ENCODE results near the gene NPM1. TPM values are rescaled to one million over a fixed set of nuclear protein-coding genes. Genes with fewer than 3 reads are reported as not detected.

NPM1 gene
- total and polyA plus RNA-seq, 2 of the 13 experiments (the other 11 are each of a cell fraction or from before 2014, with no cell fraction given), result 2,047 to 3,353 TPM

DNA sequence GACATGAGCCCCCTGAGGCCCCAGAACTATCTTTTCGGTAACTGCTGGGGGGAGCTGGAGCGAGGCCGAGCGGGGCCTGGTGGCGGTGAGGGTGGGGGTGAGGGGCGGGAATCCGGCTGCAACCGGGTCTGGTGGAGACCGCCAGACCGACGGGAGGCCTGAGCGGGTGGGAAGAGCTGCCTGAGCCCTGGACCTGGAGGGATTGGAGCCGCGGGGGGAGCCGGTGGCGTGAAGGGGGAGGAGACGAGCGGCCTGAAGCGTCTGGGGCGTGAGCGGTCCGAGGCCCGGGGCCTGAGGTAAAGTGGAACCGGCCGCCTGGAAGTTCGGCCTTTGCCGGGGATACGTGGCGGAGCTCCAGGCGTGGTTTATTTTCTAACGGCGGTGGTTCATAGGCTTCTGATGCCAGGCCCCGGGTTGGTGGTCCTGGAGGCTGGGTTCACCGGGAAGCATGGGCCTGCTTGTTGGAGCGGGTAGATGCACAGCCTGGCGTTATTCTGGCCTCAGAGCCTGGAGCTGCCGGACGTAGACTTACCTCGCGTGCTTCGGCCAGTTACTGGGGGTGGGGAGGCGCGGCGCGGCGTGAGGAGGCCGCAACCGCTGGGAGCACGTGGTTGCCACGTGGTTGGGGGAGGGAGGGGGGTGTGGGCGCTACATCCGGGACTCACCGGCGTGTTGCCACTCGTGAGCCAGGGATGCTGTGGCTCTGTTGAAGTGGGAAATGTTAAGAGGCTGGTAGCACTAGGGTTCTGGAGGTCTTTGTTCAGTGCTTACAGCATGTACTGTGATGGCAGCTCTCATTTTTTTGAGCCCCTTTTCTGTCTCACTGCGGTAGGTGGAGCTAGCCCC is 544 bp downstream of the NPM1 start (continued):
- TF ChIP-seq PRPF4 (IDR thresholded peaks at IDR 0.05; ENCODE audit: low read depth, low read length, poor library complexity, severe bottlenecking) (no peak), ZNF446 (CRISPR knock-in tag; IDR thresholded peaks at IDR 0.05) (0 out of 2 replicates have a peak, but pooled peaks have one; percentile 40), ZBTB44 (CRISPR knock-in tag; IDR thresholded peaks at IDR 0.05) (peak; percentile 71; the same call in 1 of the 2 replicates), GABPA (IDR thresholded peaks at IDR 0.05; ENCODE audit: low read depth, low read length) (0 out of 2 replicates have a peak, but pooled peaks have one; percentile 18), GABPA (CRISPR knock-in tag; IDR thresholded peaks at IDR 0.05; ENCODE audit: low read depth) (peak; percentile 72), CCAR2 (optimal IDR thresholded peaks at IDR 0.05; ENCODE audit: low read depth, low read length) (no peak), ZNF776 (CRISPR knock-in tag; IDR thresholded peaks at IDR 0.05) (peak; percentile 47; the same call in 1 of the 2 replicates), CCDC6 (CRISPR knock-in tag; IDR thresholded peaks at IDR 0.05) (no peak; the same call in 1 of the 2 replicates), REXO4 (CRISPR knock-in tag; IDR thresholded peaks at IDR 0.05; ENCODE audit: borderline replicate concordance) (peak; percentile 88), ELK4 (CRISPR knock-in tag; IDR thresholded peaks at IDR 0.05; ENCODE audit: borderline replicate concordance) (no peak), TEAD3 (CRISPR knock-in tag; optimal IDR thresholded peaks at IDR 0.05; ENCODE audit: borderline replicate concordance) (peak; percentile 30), ZSCAN20 (CRISPR knock-in tag; IDR thresholded peaks at IDR 0.05; ENCODE audit: borderline replicate concordance) (0 out of 2 replicates have a peak, but pooled peaks have one; percentile 14), REPIN1 (CRISPR knock-in tag; IDR thresholded peaks at IDR 0.05; ENCODE audit: borderline replicate concordance, low read depth) (peak; percentile 48; the same call in 1 of the 2 replicates), NFYC (CRISPR knock-in tag; IDR thresholded peaks at IDR 0.05) (0 out of 2 replicates have a peak, but pooled peaks have one; percentile 19), MED8 (CRISPR knock-in tag; IDR thresholded peaks at IDR 0.05; ENCODE audit: insufficient replicate concordance) (no peak), NAIF1 (CRISPR knock-in tag; IDR thresholded peaks at IDR 0.05; ENCODE audit: borderline replicate concordance) (no peak; the same call in 1 of the 2 replicates), ISL2 (CRISPR knock-in tag; IDR thresholded peaks at IDR 0.05) (peak; percentile 38; the same call in 1 of the 2 replicates)
- TF ChIP-seq, protein P1, sequence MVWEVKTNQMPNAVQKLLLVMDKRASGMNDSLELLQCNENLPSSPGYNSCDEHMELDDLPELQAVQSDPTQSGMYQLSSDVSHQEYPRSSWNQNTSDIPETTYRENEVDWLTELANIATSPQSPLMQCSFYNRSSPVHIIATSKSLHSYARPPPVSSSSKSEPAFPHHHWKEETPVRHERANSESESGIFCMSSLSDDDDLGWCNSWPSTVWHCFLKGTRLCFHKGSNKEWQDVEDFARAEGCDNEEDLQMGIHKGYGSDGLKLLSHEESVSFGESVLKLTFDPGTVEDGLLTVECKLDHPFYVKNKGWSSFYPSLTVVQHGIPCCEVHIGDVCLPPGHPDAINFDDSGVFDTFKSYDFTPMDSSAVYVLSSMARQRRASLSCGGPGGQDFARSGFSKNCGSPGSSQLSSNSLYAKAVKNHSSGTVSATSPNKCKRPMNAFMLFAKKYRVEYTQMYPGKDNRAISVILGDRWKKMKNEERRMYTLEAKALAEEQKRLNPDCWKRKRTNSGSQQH (CRISPR knock-in tag; IDR thresholded peaks at IDR 0.05; ENCODE audit: low read depth), result peak; percentile 92
- TF ChIP-seq, protein P2, sequence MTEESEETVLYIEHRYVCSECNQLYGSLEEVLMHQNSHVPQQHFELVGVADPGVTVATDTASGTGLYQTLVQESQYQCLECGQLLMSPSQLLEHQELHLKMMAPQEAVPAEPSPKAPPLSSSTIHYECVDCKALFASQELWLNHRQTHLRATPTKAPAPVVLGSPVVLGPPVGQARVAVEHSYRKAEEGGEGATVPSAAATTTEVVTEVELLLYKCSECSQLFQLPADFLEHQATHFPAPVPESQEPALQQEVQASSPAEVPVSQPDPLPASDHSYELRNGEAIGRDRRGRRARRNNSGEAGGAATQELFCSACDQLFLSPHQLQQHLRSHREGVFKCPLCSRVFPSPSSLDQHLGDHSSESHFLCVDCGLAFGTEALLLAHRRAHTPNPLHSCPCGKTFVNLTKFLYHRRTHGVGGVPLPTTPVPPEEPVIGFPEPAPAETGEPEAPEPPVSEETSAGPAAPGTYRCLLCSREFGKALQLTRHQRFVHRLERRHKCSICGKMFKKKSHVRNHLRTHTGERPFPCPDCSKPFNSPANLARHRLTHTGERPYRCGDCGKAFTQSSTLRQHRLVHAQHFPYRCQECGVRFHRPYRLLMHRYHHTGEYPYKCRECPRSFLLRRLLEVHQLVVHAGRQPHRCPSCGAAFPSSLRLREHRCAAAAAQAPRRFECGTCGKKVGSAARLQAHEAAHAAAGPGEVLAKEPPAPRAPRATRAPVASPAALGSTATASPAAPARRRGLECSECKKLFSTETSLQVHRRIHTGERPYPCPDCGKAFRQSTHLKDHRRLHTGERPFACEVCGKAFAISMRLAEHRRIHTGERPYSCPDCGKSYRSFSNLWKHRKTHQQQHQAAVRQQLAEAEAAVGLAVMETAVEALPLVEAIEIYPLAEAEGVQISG (CRISPR knock-in tag; IDR thresholded peaks at IDR 0.05), result peak; percentile 75
- TF ChIP-seq, protein P3, sequence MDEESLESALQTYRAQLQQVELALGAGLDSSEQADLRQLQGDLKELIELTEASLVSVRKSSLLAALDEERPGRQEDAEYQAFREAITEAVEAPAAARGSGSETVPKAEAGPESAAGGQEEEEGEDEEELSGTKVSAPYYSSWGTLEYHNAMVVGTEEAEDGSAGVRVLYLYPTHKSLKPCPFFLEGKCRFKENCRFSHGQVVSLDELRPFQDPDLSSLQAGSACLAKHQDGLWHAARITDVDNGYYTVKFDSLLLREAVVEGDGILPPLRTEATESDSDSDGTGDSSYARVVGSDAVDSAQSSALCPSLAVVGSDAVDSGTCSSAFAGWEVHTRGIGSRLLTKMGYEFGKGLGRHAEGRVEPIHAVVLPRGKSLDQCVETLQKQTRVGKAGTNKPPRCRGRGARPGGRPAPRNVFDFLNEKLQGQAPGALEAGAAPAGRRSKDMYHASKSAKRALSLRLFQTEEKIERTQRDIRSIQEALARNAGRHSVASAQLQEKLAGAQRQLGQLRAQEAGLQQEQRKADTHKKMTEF (CRISPR knock-in tag; IDR thresholded peaks at IDR 0.05), result peak; percentile 71

All from HepG2 (cell line).